BLaER1 treated with 17β-estradiol and CSF1 and Interleukin-3, amounts not matched to agents 10 nM and 100 nM (cell line): ENCODE data around the gene PRKAR2B.

Experiments used
- H3K27ac ChIP-seq, 11 experiments: shearing (Covaris generic); formaldehyde crosslinking; 2 replicates each; pipeline ENCODE4 v1.8.1; 2022
- H3K27me3 ChIP-seq, 11 experiments: shearing (Covaris generic); formaldehyde crosslinking; 2 replicates each; pipeline ENCODE4 v1.8.1; 2022
- H3K36me3 ChIP-seq, 11 experiments: shearing (Covaris generic); formaldehyde crosslinking; 2 replicates each; pipeline ENCODE4 v1.8.1; 2022
- H3K4me1 ChIP-seq, 10 experiments: shearing (Covaris generic); formaldehyde crosslinking; 2 replicates each; pipeline ENCODE4 v1.8.1; 2022
- H3K4me2 ChIP-seq, 11 experiments: shearing (Covaris generic); formaldehyde crosslinking; 2 replicates each; pipeline ENCODE4 v1.8.1; 2022
- H3K4me3 ChIP-seq, 10 experiments: shearing (Covaris generic); formaldehyde crosslinking; 2 replicates each; pipeline ENCODE4 v1.8.1; 2022
- H3K9ac ChIP-seq, 11 experiments: shearing (Covaris generic); formaldehyde crosslinking; 2 replicates each; pipeline ENCODE4 v1.8.1; 2022
- H3K9me3 ChIP-seq, 11 experiments: shearing (Covaris generic); formaldehyde crosslinking; replicated peaks in 1 of 11; 2 replicates each; pipeline ENCODE4 v1.8.1; 2022
- H4K20me1 ChIP-seq, 11 experiments: shearing (Covaris generic); formaldehyde crosslinking; 2 replicates each; pipeline ENCODE4 v1.8.1; 2022
- Cebpa-rat ChIP-seq, 11 experiments: shearing (Covaris generic); IDR thresholded peaks; 2 replicates each; pipeline ENCODE4 v1.8.1; 2022

PRKAR2B gene

DNA sequence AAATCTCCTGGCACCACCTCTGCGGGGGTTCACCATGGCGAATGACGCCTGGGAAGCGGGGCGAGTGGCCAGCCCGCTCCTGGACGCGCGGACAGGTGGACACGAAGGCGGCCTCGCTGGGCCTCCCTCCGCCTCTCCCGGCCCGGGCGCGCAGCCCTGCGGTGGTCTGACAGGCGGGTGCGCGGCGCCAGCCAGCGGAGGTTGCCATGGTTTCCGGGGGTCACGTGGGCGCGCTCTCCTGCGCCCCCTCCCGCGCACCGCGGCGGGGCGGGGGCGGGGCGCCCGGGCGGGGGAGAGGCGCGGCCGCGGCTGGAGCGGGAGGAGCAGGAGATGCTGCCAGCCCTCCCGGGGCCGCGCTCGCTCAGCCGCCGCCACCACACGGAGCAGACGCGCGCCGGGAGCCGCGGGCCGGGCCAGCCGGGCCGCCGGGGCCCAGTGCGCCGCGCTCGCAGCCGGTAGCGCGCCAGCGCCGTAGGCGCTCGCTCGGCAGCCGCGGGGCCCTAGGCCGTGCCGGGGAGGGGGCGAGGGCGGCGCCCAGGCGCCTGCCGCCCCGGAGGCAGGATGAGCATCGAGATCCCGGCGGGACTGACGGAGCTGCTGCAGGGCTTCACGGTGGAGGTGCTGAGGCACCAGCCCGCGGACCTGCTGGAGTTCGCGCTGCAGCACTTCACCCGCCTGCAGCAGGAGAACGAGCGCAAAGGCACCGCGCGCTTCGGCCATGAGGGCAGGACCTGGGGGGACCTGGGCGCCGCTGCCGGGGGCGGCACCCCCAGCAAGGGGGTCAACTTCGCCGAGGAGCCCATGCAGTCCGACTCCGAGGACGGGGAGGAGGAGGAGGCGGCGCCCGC, at the start of gene PRKAR2B:
PRKAR2B (plus strand) TSS at position 359 of the 848 bp plus-strand sequence; CDS start at position 562, 203 bp downstream.
- H4K20me1 ChIP-seq = peaks cover 0 to 12% (median 0%) of the 10 kb centered on the region in 11 experiments; a peak in 2 of 22 replicates
- H3K27me3 ChIP-seq = peaks cover 12 to 30% (median 25%) of the 10 kb centered on the region in 11 experiments
- peaks cover 8 to 24% (median 18%) of the 10 kb centered on the region in 10 experiments; a peak in 19 of 20 replicates for H3K4me1 ChIP-seq
- TF ChIP-seq Cebpa-rat (IDR thresholded peaks at IDR 0.05) = no peak
- peak within 1 kb of the TSS; percentile 92 to 99 (median 98) for H3K4me2 ChIP-seq
- H3K9ac ChIP-seq = peak within 1 kb of the TSS; percentile 63 to 84 (median 74)
- H3K36me3 ChIP-seq = no peaks in the 10 kb centered on the region
- H3K27ac ChIP-seq = peak within 1 kb of the TSS in 9 of 11 experiments; percentile 29 to 72 (median 57); a peak in 15 of 22 replicates
- peaks cover 0 to 8% (median 5%) of the 10 kb centered on the region in 11 experiments; a peak in 9 of 22 replicates for H3K9me3 ChIP-seq
- peak within 1 kb of the TSS; percentile 75 to 92 (median 80) for H3K4me3 ChIP-seq

DNA sequence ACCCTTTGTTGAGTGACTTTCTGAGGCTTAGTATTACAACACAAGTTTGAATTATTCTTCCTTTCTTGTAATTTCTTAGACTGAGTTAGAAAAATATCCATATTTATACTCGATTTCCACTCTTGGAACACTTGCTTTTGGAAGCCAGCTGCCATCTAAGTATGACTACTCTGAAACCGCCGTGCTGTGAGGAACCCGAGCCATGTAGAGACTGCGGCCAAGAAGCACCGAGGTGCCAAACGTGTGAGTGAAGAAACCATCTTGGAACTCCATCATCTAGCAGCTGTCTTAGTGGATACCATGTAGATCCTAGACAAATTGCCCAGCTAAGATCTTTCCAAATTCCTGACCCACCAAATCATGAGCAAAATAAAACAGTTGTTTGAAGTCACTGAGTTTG, 49.7 kb upstream of the PRKAR2B start:
- Histone ChIP-seq H3K4me3 (no peak overlapping the region), H3K27me3 (no peaks in the 10 kb centered on the region), H3K4me2 (no peak overlapping the region), H3K4me1 (peaks cover 4 to 22% (median 12%) of the 10 kb centered on the region in 10 experiments; a peak in 14 of 20 replicates), H4K20me1 (no peaks in the 10 kb centered on the region), H3K36me3 (no peaks in the 10 kb centered on the region), H3K9ac (no peak overlapping the region), H3K27ac (no peak overlapping the region), H3K9me3 (no peaks in the 10 kb centered on the region)
- TF ChIP-seq Cebpa-rat (IDR thresholded peaks at IDR 0.05) = no peak

DNA sequence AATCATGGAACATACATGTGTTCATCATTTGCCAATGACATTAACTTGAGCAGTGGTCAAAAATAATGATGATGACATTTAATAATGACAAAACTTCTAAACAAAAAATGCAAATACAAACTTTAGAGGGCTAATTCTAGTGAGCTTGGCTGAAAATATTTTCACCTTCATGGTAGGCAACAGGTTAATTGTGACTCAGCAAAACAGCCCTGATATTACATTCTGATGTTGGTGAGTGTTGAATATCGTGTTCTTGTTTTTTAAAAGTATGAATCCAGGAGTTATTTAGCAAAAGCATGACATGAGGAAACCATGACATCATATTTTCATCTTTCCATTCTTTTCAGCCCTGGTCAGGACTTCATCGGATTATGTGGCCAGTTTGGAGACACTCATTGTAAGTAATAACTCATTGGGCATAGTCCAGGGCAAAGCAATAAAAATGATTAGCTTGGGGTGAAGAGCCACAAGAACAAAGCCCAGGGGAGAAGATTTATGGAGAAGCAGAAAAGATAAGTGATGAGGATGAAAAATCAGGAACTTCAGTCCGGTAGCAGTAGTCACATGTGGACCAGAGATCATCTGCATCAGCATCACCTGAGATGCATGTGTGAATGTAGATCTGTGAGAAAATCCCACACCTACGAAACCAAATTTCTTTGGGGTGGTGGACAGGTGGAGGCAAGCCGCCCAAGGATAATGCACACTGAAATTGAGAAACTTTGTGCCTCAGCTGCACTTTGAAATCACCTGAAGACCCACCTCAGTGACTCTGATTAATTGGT, 46.8 kb upstream of the PRKAR2B start:
- no peak for TF ChIP-seq Cebpa-rat (IDR thresholded peaks at IDR 0.05)

DNA sequence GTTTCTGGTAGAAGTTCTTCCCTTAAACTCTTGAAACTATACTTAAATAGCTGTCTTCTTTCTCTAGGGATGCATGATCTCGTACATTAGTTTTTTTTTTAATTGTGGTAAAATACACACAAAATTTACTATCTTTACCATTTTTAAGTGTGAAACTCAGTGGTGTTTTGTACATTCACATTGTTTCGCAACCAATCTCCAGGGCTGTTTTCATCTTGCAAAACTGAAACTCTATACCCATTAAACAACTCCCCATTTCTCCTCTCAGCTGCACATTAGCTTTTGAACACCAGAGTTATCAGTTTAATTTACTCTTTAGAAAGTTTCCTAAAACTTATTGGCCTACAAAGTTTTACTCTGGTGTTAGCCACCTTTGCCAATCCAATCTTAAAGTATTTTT, 45.5 kb upstream of the PRKAR2B start:
- no peaks in the 10 kb centered on the region for H3K36me3 ChIP-seq
- no peaks in the 10 kb centered on the region for H3K9me3 ChIP-seq
- no peak overlapping the region for H3K9ac ChIP-seq
- no peaks in the 10 kb centered on the region for H4K20me1 ChIP-seq
- H3K4me2 ChIP-seq = peak overlapping the region in 6 of 11 experiments; percentile 1 to 45 (median 31); a peak in 6 of 22 replicates
- peak in 1 of 11 experiments; percentile 54; a peak in 4 of 22 replicates for TF ChIP-seq Cebpa-rat (IDR thresholded peaks at IDR 0.05)
- H3K4me1 ChIP-seq = peaks cover 0 to 12% (median 5%) of the 10 kb centered on the region in 10 experiments; a peak in 7 of 20 replicates
- H3K27me3 ChIP-seq = no peaks in the 10 kb centered on the region
- H3K27ac ChIP-seq = peak overlapping the region in 2 of 11 experiments; percentile 6 to 12; a peak in 2 of 22 replicates
- no peak overlapping the region for H3K4me3 ChIP-seq

More for the DNA sequence above, 46.8 kb upstream of the PRKAR2B start:
- no peak overlapping the region for H3K9ac ChIP-seq
- peaks cover under 1 to 15% (median 8%) of the 10 kb centered on the region in 10 experiments; a peak in 14 of 20 replicates for H3K4me1 ChIP-seq
- H3K27ac ChIP-seq = no peak overlapping the region
- H3K4me3 ChIP-seq = no peak overlapping the region
- H3K27me3 ChIP-seq = no peaks in the 10 kb centered on the region
- H4K20me1 ChIP-seq = no peaks in the 10 kb centered on the region
- H3K4me2 ChIP-seq = no peak overlapping the region
- H3K36me3 ChIP-seq = no peaks in the 10 kb centered on the region
- H3K9me3 ChIP-seq = no peaks in the 10 kb centered on the region

DNA sequence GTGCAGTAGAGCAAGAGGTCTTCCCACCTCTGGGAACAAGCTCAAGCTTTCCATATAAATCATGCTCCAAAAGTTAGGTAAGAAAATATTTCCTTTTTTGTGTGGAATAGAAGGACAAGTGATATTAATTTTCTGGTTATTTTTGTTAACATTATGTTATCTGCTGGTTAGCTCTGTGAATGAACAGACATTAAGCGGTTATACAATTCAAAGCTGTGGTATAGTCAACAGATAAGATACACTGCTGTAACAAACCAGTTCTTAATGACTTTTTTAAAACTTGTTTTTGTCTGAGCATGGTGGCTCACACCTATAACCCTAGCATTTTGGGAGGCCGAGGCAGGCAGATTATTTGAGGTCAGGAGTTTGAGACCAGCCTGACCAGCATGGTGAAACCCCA, 43.0 kb upstream of the PRKAR2B start:
- Histone ChIP-seq H3K36me3 (no peaks in the 10 kb centered on the region), H3K4me2 (no peak overlapping the region), H4K20me1 (no peaks in the 10 kb centered on the region), H3K4me3 (no peak overlapping the region), H3K4me1 (peaks cover 0 to 12% (median 5%) of the 10 kb centered on the region in 10 experiments; a peak in 7 of 20 replicates), H3K9ac (no peak overlapping the region), H3K27ac (no peak overlapping the region), H3K9me3 (no peaks in the 10 kb centered on the region), H3K27me3 (no peaks in the 10 kb centered on the region)
- TF ChIP-seq Cebpa-rat (IDR thresholded peaks at IDR 0.05) = no peak

DNA sequence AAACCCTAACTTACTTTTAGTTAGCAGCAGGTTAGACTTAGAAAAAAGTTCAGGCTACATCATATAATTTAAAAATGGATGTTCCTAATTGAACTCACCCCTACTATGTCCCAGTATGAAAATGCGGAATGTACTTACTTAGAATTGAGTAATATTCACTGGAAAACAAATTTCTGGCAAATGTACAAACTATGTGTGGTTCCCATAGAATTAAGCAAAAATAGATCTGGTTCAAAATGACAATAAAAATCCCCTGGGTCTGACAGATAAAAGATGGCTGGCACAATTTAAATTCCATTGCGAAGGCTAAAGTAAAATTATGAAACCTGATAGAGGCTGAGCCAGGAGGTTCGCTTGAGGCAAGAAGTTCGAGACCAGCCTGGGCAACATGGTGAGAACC, 42.4 kb upstream of the PRKAR2B start:
- no peaks in the 10 kb centered on the region for H3K9me3 ChIP-seq
- no peaks in the 10 kb centered on the region for H4K20me1 ChIP-seq
- no peaks in the 10 kb centered on the region for H3K36me3 ChIP-seq
- no peak overlapping the region for H3K9ac ChIP-seq
- no peak overlapping the region for H3K27ac ChIP-seq
- no peak overlapping the region for H3K4me2 ChIP-seq
- H3K4me3 ChIP-seq = no peak overlapping the region
- H3K27me3 ChIP-seq = no peaks in the 10 kb centered on the region
- peaks cover 0 to 12% (median 5%) of the 10 kb centered on the region in 10 experiments; a peak in 7 of 20 replicates for H3K4me1 ChIP-seq
- no peak for TF ChIP-seq Cebpa-rat (IDR thresholded peaks at IDR 0.05)

DNA sequence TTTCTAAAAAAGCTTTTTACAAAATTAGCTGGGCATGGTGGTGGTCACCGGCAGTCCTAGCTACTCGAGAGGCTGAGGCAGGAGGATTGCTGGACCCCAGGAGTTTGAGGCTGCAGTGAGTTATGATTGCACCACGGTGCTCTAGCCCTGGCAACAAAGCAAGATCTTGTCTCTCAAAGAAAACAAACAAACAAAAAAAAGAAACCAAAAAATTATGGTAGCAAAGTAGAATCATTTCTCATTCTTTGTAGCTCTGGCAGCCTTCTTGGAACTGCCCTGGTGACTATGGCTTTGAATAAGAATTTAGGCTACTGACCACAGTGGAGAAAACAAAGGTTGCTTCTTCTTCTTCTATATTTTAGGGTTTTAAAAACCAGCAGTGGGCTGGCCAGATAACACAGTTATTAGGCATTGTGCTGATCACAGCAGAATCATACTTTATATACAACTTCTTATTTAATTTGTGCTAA, 41.9 kb upstream of the PRKAR2B start:
- no peaks in the 10 kb centered on the region for H4K20me1 ChIP-seq
- H3K4me1 ChIP-seq = peaks cover 0 to 12% (median 5%) of the 10 kb centered on the region in 10 experiments; a peak in 7 of 20 replicates
- H3K27me3 ChIP-seq = no peaks in the 10 kb centered on the region
- no peak overlapping the region for H3K4me3 ChIP-seq
- H3K27ac ChIP-seq = no peak overlapping the region
- H3K9ac ChIP-seq = no peak overlapping the region
- no peak overlapping the region for H3K4me2 ChIP-seq
- no peak for TF ChIP-seq Cebpa-rat (IDR thresholded peaks at IDR 0.05)
- H3K9me3 ChIP-seq = no peaks in the 10 kb centered on the region
- H3K36me3 ChIP-seq = no peaks in the 10 kb centered on the region

DNA sequence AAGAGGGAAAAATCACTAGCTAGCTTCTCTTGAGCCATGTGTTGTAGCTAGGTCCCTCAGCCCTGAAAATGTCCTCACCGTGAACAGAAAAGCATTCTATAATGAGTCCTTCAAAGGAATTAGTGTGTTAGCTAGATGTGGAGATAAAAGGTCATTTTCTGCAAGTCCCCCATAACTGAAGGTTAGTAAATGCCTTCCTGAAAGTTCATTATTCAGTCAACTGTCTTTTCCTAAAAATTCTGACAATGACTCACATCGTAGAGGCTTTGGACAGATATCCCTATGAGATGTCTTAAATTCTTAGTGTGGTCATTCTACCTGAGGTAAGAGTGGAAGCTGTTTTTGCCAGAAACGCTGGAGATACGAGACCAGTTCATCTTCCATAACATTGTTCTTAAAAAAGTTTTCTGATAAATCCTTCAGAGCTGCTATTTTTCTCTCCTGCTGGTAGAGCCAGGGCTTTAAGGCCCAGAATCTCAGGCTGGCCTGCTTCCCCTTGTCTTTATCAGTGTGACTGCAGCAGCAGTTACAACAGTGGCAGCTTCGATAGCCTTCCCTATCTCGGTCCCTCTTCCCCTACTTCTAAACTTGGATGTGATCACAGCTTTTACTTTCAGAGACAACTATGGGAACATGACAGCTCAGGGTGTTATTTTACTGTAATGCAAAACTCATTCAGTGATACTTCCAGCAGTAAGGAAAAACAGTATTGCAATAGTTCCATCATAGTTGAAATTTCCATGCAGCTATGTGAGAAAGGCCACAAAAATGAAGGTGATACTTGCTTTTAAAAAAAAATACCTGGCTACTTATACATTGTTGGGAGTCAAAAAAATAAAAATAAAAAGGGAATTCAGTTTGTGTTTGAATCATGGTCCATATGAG, 37.3 kb upstream of the PRKAR2B start:
- H3K27me3 ChIP-seq = no peaks in the 10 kb centered on the region
- no peak overlapping the region for H3K4me3 ChIP-seq
- no peaks in the 10 kb centered on the region for H4K20me1 ChIP-seq
- H3K9ac ChIP-seq = no peak overlapping the region
- no peaks in the 10 kb centered on the region for H3K4me1 ChIP-seq
- no peaks in the 10 kb centered on the region for H3K9me3 ChIP-seq
- H3K4me2 ChIP-seq = no peak overlapping the region
- no peaks in the 10 kb centered on the region for H3K36me3 ChIP-seq
- no peak for TF ChIP-seq Cebpa-rat (IDR thresholded peaks at IDR 0.05)
- H3K27ac ChIP-seq = no peak overlapping the region
